Ishikawa (cell line): Measurements from ENCODE around the gene CSTF3.

Source experiments
- CEBPB ChIP-seq: IDR thresholded peaks from 2 replicates; pipeline ENCODE4 v1.6.1; 2012
- CREB1 ChIP-seq: IDR thresholded peaks from 2 replicates; pipeline ENCODE4 v1.6.1; 2012; ENCODE audit warnings: low read depth
- EGR1 ChIP-seq: IDR thresholded peaks from 2 replicates; pipeline ENCODE4 v1.6.1; 2012
- EP300 ChIP-seq: IDR thresholded peaks from 2 replicates; pipeline ENCODE4 v1.6.1; 2012; ENCODE audit warnings: borderline replicate concordance
- FOXM1 ChIP-seq: IDR thresholded peaks from 2 replicates; pipeline ENCODE4 v1.6.1; 2012; ENCODE audit warnings: low read depth, borderline replicate concordance
- NFIC ChIP-seq: IDR thresholded peaks from 2 replicates; pipeline ENCODE4 v1.6.1; 2012
- RAD21 ChIP-seq: IDR thresholded peaks from 2 replicates; pipeline ENCODE4 v1.6.1; 2012; ENCODE audit warnings: low read depth
- REST ChIP-seq: IDR thresholded peaks from 2 replicates; pipeline ENCODE4 v1.6.1; 2012; ENCODE audit warnings: low read depth, mild to moderate bottlenecking
- TAF1 ChIP-seq: IDR thresholded peaks from 2 replicates; pipeline ENCODE4 v1.6.1; 2012; ENCODE audit warnings: low read depth, mild to moderate bottlenecking
- TCF12 ChIP-seq: IDR thresholded peaks from 2 replicates; pipeline ENCODE4 v1.6.1; 2012; ENCODE audit warnings: low read depth
- TEAD4 ChIP-seq: IDR thresholded peaks from 2 replicates; pipeline ENCODE4 v1.6.1; 2012
- YY1 ChIP-seq: IDR thresholded peaks from 2 replicates; pipeline ENCODE4 v1.6.1; 2012; ENCODE audit warnings: low read depth
- ZBTB7A ChIP-seq: IDR thresholded peaks from 2 replicates; pipeline ENCODE4 v1.6.1; 2012; ENCODE audit warnings: low read depth
- TF ChIP-seq, protein P1 (sequence below): IDR thresholded peaks from 2 replicates; pipeline ENCODE4 v1.6.1; 2012
- TF ChIP-seq, protein P2 (sequence below): IDR thresholded peaks from 2 replicates; pipeline ENCODE4 v1.6.1; 2012

The CSTF3 gene

DNA sequence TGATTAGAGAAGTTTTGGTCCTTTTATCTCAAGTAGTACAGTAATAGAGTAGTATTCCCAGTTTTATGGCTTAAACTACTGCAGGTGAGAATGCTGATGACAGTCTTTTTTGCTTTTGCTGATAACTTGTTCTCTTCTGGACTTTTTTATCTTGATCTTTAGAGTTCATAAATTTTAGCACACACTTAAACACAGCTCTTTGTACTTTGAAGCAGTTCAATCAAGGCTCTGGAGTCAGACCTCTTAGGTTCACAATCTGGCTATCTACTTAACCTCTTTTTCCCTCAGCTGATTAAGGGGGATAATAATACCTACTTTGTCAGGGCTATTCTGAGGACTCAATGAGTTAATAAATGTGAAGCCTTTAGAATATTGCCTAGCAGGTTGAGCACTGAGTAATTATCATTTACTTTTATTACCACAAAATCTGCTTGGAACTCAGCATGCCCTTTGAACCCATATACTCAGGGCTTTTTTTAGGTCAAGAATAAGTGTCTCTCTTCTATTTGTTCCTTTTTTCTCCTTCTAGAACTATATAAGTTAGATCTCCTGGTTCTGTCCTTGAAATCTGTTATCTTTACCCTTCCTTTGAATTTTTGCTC lies 51.9 kb downstream of the CSTF3 start:
- no peak for TF ChIP-seq ZBTB7A
- TF ChIP-seq, protein P1, sequence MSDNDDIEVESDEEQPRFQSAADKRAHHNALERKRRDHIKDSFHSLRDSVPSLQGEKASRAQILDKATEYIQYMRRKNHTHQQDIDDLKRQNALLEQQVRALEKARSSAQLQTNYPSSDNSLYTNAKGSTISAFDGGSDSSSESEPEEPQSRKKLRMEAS: no peak
- no peak for TF ChIP-seq RAD21
- no peak for TF ChIP-seq TEAD4
- no peak for TF ChIP-seq CEBPB
- TF ChIP-seq, protein P2, sequence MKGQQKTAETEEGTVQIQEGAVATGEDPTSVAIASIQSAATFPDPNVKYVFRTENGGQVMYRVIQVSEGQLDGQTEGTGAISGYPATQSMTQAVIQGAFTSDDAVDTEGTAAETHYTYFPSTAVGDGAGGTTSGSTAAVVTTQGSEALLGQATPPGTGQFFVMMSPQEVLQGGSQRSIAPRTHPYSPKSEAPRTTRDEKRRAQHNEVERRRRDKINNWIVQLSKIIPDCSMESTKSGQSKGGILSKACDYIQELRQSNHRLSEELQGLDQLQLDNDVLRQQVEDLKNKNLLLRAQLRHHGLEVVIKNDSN: no peak
- TF ChIP-seq FOXM1: no peak
- no peak for TF ChIP-seq EGR1
- no peak for TF ChIP-seq REST
- TF ChIP-seq YY1: no peak
- TF ChIP-seq CREB1: no peak
- TF ChIP-seq NFIC: no peak
- no peak for TF ChIP-seq EP300
- no peak for TF ChIP-seq TCF12
- no peak for TF ChIP-seq TAF1

DNA sequence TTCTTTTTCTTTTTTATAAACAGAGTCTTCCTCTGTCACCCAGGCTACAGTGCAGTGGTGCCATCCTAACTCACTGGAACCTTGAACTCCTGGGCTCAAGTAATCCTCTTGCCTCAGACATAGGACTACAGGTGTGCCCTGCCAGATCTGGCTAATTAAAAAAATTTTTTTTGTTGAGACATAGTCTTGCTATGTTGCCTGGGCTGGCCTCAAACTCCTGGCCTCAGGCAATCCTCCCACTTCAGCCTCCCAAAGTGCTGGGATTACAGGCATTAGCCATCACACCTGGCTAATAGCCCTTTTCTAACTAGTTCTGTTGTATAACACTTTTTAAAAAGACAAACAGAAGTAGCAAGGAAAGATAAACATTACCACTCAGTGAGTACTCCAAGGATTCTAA lies 57.4 kb downstream of the CSTF3 start:
- TF ChIP-seq TAF1: no peak
- TF ChIP-seq NFIC: no peak
- TF ChIP-seq REST: no peak
- no peak for TF ChIP-seq EP300
- TF ChIP-seq RAD21: no peak
- TF ChIP-seq, protein P1: no peak
- TF ChIP-seq EGR1: no peak
- TF ChIP-seq TEAD4: no peak
- no peak for TF ChIP-seq CEBPB
- no peak for TF ChIP-seq CREB1
- no peak for TF ChIP-seq YY1
- TF ChIP-seq, protein P2: no peak

DNA sequence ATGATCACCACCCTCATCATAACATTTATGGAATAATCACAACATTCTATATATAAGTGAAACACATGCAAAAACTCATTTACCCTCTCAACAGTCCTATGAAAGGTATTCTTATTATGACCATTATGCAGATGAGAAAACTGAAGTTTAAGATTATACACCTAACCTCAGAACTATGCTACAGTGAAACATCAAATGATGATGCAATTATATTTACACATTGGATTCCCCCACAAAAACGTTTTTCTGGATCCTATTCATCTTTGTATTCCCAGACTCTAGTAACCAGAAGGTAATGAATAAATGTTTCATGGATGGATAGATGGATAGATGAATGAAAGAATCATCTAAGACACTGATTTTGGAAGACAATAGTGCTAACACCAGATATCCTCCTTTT lies 67.1 kb downstream of the CSTF3 start:
- TF ChIP-seq YY1: no peak
- no peak for TF ChIP-seq NFIC
- no peak for TF ChIP-seq RAD21
- no peak for TF ChIP-seq EP300
- TF ChIP-seq, protein P1: no peak
- no peak for TF ChIP-seq FOXM1
- TF ChIP-seq REST: no peak
- TF ChIP-seq TAF1: no peak
- TF ChIP-seq ZBTB7A: no peak
- no peak for TF ChIP-seq CEBPB
- no peak for TF ChIP-seq TEAD4
- TF ChIP-seq TCF12: no peak
- TF ChIP-seq EGR1: no peak
- TF ChIP-seq, protein P2: no peak
- no peak for TF ChIP-seq CREB1

- TF ChIP-seq, protein P1: no peak
- TF ChIP-seq YY1 (no peak), ZBTB7A (no peak), EP300 (no peak), REST (no peak), FOXM1 (no peak), CREB1 (no peak), TCF12 (no peak), EGR1 (no peak), RAD21 (no peak)
- TF ChIP-seq, protein P2: no peak
These were observed 71.5 kb downstream of the CSTF3 start for GRCh38 chr11:33089776-33090175.
